C4-2B (cell line): Measurements from ENCODE around the gene ZFP62.
"Not testable (repeated sequence)": the region's sequence is repeated elsewhere in the genome, so short reads cannot be mapped to it uniquely, and the experiment has no call there.

Experiments
- H3K27ac ChIP-seq: fragments of 450-650 bp; 2 replicates; pipeline ENCODE4 v1.5.1; 2017
- ZFX ChIP-seq: fragments of 450-650 bp; IDR thresholded peaks from 2 replicates; pipeline ENCODE4 v1.6.1; 2017
- TF ChIP-seq, protein P1 (sequence below): fragments of 450-650 bp; conservative IDR thresholded peaks from 2 replicates; pipeline ENCODE4 v1.5.1; 2017; ENCODE audit warnings: mild to moderate bottlenecking

Gene ZFP62

DNA sequence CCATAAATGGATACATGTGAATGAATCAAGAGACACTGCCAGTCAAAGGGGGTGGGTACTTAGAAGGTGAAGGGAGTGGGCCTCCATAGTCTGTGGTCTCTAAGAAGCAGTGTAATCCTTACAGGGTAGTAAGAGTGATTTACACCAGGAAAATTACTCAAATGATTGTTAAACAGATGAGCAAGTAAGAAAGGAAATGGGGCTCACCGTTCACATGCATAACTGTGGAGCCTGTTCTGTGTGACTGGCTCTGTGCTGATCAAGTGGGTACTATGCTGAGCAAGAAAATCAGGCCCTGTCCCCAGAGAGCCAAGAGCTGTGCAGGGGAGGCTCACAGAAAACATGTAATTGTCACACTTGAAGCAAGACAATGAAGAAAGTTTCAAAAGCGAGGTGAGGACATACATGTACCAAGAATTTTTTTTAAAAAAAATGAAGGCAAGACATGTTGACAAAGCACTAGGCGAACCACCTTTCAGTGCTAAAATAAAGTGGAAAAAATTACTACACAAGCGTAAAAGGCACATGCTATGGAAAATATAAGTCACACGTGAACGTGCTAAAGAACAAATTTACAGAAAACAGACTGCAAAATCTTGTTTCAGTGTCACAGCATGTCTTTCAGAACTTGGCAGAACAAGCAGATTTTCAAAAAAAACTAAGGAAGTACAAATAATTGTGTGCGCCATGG, 40.4 kb upstream of the ZFP62 start:
- TF ChIP-seq, protein P1, sequence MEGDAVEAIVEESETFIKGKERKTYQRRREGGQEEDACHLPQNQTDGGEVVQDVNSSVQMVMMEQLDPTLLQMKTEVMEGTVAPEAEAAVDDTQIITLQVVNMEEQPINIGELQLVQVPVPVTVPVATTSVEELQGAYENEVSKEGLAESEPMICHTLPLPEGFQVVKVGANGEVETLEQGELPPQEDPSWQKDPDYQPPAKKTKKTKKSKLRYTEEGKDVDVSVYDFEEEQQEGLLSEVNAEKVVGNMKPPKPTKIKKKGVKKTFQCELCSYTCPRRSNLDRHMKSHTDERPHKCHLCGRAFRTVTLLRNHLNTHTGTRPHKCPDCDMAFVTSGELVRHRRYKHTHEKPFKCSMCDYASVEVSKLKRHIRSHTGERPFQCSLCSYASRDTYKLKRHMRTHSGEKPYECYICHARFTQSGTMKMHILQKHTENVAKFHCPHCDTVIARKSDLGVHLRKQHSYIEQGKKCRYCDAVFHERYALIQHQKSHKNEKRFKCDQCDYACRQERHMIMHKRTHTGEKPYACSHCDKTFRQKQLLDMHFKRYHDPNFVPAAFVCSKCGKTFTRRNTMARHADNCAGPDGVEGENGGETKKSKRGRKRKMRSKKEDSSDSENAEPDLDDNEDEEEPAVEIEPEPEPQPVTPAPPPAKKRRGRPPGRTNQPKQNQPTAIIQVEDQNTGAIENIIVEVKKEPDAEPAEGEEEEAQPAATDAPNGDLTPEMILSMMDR = no peak
- TF ChIP-seq ZFX = no peak

DNA sequence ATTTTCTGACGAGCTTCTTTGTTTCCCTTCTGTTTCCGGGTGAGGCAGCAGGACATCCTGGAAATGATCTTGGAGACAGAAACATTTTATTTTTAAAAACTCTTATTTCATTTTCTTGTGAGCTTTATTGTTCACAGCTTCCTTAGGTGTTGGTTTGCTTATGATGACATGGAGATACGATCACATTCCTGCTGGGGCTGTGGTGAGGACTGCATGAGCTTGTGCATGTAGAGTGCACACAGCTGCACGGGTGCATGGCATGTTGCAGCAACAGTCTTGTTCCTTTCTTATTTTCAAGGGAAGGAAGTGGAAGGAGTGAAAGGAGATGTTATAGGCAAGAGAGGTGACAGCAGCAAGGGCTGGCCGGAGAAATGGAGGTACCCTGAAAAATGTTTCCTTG, 39.1 kb upstream of the ZFP62 start:
- H3K27ac ChIP-seq = no peak overlapping the region
- TF ChIP-seq ZFX = no peak

More for the DNA sequence above, 40.4 kb upstream of the ZFP62 start:
- H3K27ac ChIP-seq = no peak overlapping the region

DNA sequence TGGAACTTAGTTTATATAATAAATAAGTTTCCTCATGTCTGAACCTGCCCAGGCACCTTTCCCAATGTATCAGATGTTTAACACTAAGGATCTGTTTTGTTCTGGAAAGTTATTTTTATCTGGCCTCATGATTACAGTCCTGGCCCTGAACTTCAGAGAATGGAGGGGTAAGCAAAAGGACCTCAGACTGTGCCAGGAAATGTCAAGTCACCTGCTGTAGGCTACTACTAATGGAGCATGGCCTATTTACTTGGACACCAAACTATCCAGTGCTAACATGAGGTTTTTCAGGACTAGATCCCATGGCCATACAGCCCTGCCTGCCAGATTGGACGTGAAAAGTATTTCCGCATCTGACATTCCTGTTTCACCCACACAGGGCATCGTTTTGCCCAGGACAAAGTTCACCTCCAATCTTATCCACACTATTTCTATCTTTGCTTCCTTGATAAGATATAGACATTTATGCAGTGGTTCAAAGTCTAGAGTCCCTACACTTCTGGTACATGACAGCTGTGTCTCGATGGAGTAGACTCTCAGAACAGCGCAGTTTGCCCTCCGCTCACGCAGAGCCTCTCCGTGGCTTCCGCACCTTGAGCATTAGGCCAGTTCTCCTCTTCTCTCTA, 37.7 kb upstream of the ZFP62 start, which contains the start of gene BTNL8:
TSS of gene BTNL8 (plus strand) at position 539 of the 626 bp plus-strand sequence. CDS start 152 bp downstream, outside the sequence.
- no peak within 1 kb of the TSS for H3K27ac ChIP-seq
- TF ChIP-seq, protein P1 = no peak
- no peak for TF ChIP-seq ZFX

DNA sequence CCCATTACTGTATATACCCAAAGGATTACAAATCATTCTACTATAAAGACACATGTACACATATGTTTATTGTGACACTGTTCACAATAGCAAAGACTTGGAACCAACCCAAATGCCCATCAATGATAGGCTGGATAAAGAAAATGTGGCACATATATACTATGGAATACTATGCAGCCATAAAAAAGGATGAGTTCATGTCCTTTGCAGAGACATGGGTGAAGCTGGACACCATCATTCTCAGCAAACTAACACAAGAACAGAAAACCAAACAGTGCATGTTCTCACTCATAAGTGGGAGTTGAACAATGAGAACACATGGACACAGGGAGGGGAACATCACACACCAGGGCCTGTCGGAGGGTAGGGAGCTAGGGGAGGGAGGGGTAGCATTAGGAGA, 34.3 kb upstream of the ZFP62 start:
- not testable (repeated sequence) for H3K27ac ChIP-seq

DNA sequence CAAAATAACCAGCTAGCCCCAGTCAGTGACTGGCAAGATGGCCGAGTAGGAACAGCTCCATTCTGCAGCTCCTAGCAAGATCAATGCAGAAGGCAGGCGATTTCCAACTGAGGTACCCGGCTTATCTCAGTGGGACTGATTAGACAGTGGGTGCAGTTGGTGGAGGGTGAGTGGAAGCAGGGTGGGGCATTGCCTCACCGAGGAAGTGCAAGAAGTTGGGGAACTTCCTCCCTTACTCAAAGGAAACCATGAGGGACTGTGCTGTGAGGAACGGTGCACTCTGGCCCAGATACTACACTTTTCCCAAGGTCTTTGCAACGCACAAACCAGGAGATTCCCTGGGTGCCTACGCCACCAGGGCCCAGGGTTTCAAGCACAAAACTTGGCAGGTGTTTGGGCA, 28.3 kb upstream of the ZFP62 start:
- TF ChIP-seq, protein P1 = no peak
- TF ChIP-seq ZFX = no peak
- no peak overlapping the region for H3K27ac ChIP-seq

DNA sequence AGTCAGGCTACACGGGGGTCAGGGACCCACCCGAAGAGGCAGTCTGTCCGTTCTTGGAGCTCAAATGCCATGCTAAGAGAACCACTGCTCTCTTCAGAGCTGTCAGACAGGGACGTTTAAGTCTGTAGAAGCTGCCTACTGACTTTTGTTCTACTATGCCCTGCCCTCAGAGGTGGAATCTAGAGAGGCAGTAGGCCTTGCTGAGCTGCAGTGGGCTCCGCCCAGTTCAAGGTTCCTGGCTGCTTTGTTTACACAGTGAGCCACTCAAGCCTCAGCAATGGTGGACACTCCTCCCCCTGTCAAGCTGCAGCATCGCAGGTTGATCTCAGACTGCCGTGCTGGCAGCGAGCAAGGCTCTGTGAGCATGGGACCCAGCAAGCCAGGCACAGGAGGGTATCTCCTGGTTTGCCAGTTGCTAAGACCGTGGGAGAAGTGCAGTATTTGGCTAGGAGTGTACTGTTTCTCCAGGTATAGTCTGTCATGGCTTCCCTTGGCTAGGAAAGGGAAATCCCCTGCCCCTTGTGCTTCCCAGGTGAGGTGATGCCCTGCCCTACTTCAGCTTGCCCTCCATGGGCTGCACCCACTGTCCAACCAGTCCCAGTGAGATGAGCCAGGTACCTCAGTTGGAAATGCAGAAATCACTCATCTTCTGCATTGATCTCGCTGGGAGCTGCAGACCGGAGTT, 24.9 kb upstream of the ZFP62 start:
- H3K27ac ChIP-seq = not testable (repeated sequence)

DNA sequence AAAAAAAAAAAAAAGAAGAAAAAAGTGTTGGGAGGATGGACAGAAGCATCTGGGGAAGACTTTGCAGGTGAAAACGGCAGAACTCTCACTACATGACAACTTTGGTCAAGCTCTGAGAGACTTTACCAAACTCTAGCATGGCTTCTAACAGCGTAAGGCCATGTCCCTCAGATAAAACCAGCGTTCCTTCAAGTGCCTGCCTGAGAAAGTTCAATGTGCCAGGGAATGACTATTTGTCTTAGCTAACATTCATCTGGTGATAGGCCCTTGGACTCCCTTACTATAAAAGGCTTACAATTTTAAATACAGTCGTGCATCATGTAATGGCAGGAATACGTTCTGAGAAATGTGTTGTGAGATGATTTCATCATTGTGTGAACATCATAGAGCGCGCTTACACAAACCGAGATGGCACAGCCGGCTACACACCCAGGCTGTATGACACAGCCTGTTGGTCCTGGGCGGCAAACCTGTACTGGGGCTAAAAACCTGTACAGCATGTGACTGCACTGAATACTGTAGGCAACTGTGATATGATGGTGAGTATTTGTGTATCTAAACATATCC, 14.9 kb upstream of the ZFP62 start:
- no peak overlapping the region for H3K27ac ChIP-seq
- TF ChIP-seq, protein P1 = no peak
- TF ChIP-seq ZFX = no peak

DNA sequence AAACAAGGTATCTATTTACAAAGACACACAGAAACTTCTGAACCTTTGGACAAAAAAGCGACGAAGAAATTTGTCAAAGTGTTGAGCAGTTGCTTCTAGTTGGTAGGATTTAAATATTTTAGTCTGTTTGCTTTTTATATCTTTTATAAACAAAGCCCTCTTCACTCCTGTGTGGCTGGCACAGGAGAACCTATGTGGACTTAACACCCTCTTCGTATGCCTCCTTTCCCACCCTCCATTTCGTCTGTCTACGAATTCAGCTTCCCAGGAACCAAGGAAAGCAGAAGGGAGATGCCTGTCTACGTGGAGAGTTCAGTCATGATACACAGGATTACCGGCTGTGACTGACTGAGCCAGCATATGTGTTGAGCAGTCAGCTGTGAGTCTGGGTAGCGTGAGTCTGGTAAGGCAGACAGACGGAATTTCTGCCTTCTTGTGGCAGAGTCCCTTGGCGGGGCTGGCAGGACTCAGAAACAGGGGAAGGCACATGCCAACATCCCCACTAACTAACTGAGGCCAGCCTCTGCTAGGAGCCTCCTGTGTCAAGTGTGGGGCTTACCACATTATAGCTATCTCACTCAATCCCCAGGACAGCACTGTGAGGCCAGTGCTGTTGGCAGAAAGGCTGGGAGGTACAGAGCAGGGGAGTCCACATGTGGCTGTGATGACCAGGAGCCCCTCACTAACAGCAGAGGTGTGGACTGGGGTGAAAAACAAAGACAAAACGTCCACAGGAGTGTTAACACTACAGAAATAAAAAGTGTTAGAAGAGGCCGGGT, 13.9 kb upstream of the ZFP62 start:
- no peak overlapping the region for H3K27ac ChIP-seq
- TF ChIP-seq, protein P1 = no peak
- no peak for TF ChIP-seq ZFX
